SK-N-SH treated with all-trans-retinoic acid at 6 μM for 48 hours (cell line): ENCODE results near the gene CDC42EP3.

Experiments used
- ATAC-seq: fragments of 200-7000 bp; cut with Tn5 transposase; 3 replicates; pipeline ENCODE4 v1.9.1; 2020; ENCODE audit warnings: mild to moderate bottlenecking, moderate library complexity
- BACH2 ChIP-seq: fragments of 250-450 bp; sonication (Bioruptor Pico); IDR thresholded peaks from 2 replicates; pipeline ENCODE4 v1.9.0; 2021; ENCODE audit warnings: mild to moderate bottlenecking, borderline replicate concordance
- CSRNP3 ChIP-seq: fragments of 250-450 bp; sonication (Bioruptor Pico); IDR thresholded peaks from 2 replicates; pipeline ENCODE4 v1.5.1; 2021; ENCODE audit warnings: mild to moderate bottlenecking, moderate library complexity
- ESRRG ChIP-seq: fragments of 250-450 bp; sonication (Bioruptor Pico); IDR thresholded peaks from 2 replicates; pipeline ENCODE4 v1.6.1; 2021; ENCODE audit warnings: mild to moderate bottlenecking
- ISL1 ChIP-seq: fragments of 250-450 bp; sonication (Bioruptor Pico); IDR thresholded peaks from 2 replicates; pipeline ENCODE4 v2.1.2; 2022; ENCODE audit warnings: mild to moderate bottlenecking, moderate library complexity
- POU6F1 ChIP-seq: fragments of 250-450 bp; sonication (Bioruptor Pico); IDR thresholded peaks from 2 replicates; pipeline ENCODE4 v1.8.0; 2021; ENCODE audit warnings: low read depth, mild to moderate bottlenecking, moderate library complexity, borderline replicate concordance
- PPARA ChIP-seq: fragments of 250-450 bp; sonication (Bioruptor Pico); IDR thresholded peaks from 2 replicates; pipeline ENCODE4 v1.5.0; 2020; ENCODE audit warnings: mild to moderate bottlenecking, borderline replicate concordance
- RARB ChIP-seq: fragments of 250-450 bp; sonication (Bioruptor Pico); IDR thresholded peaks from 2 replicates; pipeline ENCODE4 v1.8.0; 2021; ENCODE audit warnings: mild to moderate bottlenecking, moderate library complexity
- SNAI2 ChIP-seq: fragments of 250-450 bp; sonication (Bioruptor Pico); IDR thresholded peaks from 2 replicates; pipeline ENCODE4 v1.5.0; 2020; ENCODE audit warnings: mild to moderate bottlenecking, moderate library complexity
- TCF4 ChIP-seq: fragments of 250-450 bp; sonication (Bioruptor Pico); IDR thresholded peaks from 2 replicates; pipeline ENCODE4 v1.8.0; 2021; ENCODE audit warnings: mild to moderate bottlenecking, moderate library complexity, borderline replicate concordance
- TOX ChIP-seq: fragments of 250-450 bp; sonication (Bioruptor Pico); IDR thresholded peaks from 2 replicates; pipeline ENCODE4 v1.8.0; 2021; ENCODE audit warnings: mild to moderate bottlenecking, moderate library complexity, borderline replicate concordance
- TSHZ2 ChIP-seq: fragments of 250-450 bp; sonication (Bioruptor Pico); IDR thresholded peaks from 2 replicates; pipeline ENCODE4 v1.5.0; 2020; ENCODE audit warnings: mild to moderate bottlenecking, moderate library complexity
- ZC3H10 ChIP-seq: fragments of 250-450 bp; sonication (Bioruptor Pico); IDR thresholded peaks from 2 replicates; pipeline ENCODE4 v1.5.1; 2021; ENCODE audit warnings: mild to moderate bottlenecking, moderate library complexity
- ZFP3 ChIP-seq: fragments of 250-450 bp; sonication (Bioruptor Pico); IDR thresholded peaks from 2 replicates; pipeline ENCODE4 v1.5.0; 2020; ENCODE audit warnings: mild to moderate bottlenecking, moderate library complexity
- ZFP30 ChIP-seq: fragments of 450-650 bp; formaldehyde crosslinking; IDR thresholded peaks from 2 replicates; pipeline ENCODE4 v1.5.0; 2022; ENCODE audit warnings: mild to moderate bottlenecking, moderate library complexity
- ZNF565 ChIP-seq: fragments of 450-650 bp; formaldehyde crosslinking; conservative IDR thresholded peaks from 2 replicates; pipeline ENCODE4 v1.5.0; 2020; ENCODE audit warnings: low read depth, mild to moderate bottlenecking, moderate library complexity
- ZNF70 ChIP-seq: fragments of 450-650 bp; formaldehyde crosslinking; IDR thresholded peaks from 2 replicates; pipeline ENCODE4 v1.5.0; 2020; ENCODE audit warnings: mild to moderate bottlenecking, moderate library complexity
- ZNF8 ChIP-seq: fragments of 450-650 bp; formaldehyde crosslinking; IDR thresholded peaks from 2 replicates; pipeline ENCODE4 v1.5.0; 2020; ENCODE audit warnings: mild to moderate bottlenecking, moderate library complexity

Gene CDC42EP3

GRCh38 chr2:37635504-37636380, 35.7 kb downstream of the CDC42EP3 start:
- peak; percentile 3 for ATAC-seq
- TF ChIP-seq ISL1 (CRISPR knock-in tag) (no peak), TCF4 (CRISPR knock-in tag) (no peak)
- TF ChIP-seq, all 23 proteins: peak for 0

GRCh38 chr2:37634914-37635503, 36.4 kb downstream of the CDC42EP3 start:
- no peak for ATAC-seq
- TF ChIP-seq TCF4 (CRISPR knock-in tag) = no peak

- no peak for ATAC-seq
- TF ChIP-seq ZNF8 (CRISPR knock-in tag) (no peak), ZC3H10 (CRISPR knock-in tag) (no peak), ZFP3 (CRISPR knock-in tag) (no peak), CSRNP3 (CRISPR knock-in tag) (no peak), ZNF70 (CRISPR knock-in tag) (no peak), RARB (no peak), ZFP30 (CRISPR knock-in tag) (no peak), POU6F1 (CRISPR knock-in tag) (no peak), TOX (CRISPR knock-in tag) (no peak), TSHZ2 (no peak), SNAI2 (CRISPR knock-in tag) (no peak)
Measured at GRCh38 chr2:37633845-37634244, 37.6 kb downstream of the CDC42EP3 start.

- no peak for TF ChIP-seq ZNF70 (CRISPR knock-in tag)
- no peak for TF ChIP-seq SNAI2 (CRISPR knock-in tag)
- no peak for TF ChIP-seq POU6F1 (CRISPR knock-in tag)
- no peak for TF ChIP-seq ZNF565 (CRISPR knock-in tag)
- TF ChIP-seq PPARA (CRISPR knock-in tag) = no peak
- TF ChIP-seq RARB = no peak
- TF ChIP-seq TOX (CRISPR knock-in tag) = no peak
- TF ChIP-seq CSRNP3 (CRISPR knock-in tag) = no peak
- no peak for TF ChIP-seq ESRRG (CRISPR knock-in tag)
- no peak for TF ChIP-seq BACH2 (CRISPR knock-in tag)
- no peak for ATAC-seq
Measured at GRCh38 chr2:37633234-37633633, 38.2 kb downstream of the CDC42EP3 start.
